SK-N-SH (cell line): ENCODE results near the gene OSBP2.

Experiments
- ELF1 ChIP-seq: IDR thresholded peaks from 2 replicates; pipeline ENCODE4 v1.4.0; 2012
- POLR2AphosphoS5 ChIP-seq: IDR thresholded peaks from 2 replicates; pipeline ENCODE4 v1.6.1; 2012; ENCODE audit warnings: low read depth, low read length
- SIN3A ChIP-seq: IDR thresholded peaks from 2 replicates; pipeline ENCODE4 v1.6.1; 2012; ENCODE audit warnings: low read depth, mild to moderate bottlenecking, low read length, moderate library complexity, borderline replicate concordance
- SMC3 ChIP-seq: IDR thresholded peaks from 2 replicates; pipeline ENCODE4 v1.6.1; 2012; ENCODE audit warnings: low read depth, low read length, improper control_type of control experiment

DNA sequence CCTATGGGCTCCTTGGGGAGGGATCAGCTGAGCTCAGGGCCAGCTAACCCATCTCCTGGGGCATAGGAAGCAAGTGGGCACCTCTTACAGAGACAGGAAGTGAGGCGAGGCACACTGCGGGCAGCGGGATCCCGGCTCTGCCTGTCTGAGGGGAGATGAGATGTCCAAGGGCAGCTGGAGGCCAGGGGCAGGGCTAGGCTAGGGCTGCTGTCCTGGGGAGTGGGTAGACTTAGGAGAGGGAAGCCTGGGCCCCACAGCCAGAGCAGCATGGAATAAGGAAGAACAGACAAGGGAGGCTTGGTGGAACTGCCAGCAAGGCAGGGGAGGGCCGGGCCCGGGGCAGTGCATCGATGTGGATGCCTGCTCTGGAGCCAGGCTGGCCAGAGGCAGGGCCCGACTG, 197.6 kb downstream of the OSBP2 start:
- TF ChIP-seq SIN3A, result no peak
- no peak for TF ChIP-seq SMC3
- TF ChIP-seq ELF1, result no peak
- no peak for TF ChIP-seq POLR2AphosphoS5
